ENCODE results near the gene ZFPL1. TPM values are rescaled to one million over a fixed set of nuclear protein-coding genes. Genes with fewer than 3 reads are reported as not detected.
A peak's percentile ranks its signal among the peaks of the same experiment; 100 is the strongest.
"Not testable (repeated sequence)": the region's sequence is repeated elsewhere in the genome, so short reads cannot be mapped to it uniquely, and the experiment has no call there.

The ZFPL1 gene
- total RNA-seq, 1 experiment from 2014 or later, result 40.5 TPM

DNA sequence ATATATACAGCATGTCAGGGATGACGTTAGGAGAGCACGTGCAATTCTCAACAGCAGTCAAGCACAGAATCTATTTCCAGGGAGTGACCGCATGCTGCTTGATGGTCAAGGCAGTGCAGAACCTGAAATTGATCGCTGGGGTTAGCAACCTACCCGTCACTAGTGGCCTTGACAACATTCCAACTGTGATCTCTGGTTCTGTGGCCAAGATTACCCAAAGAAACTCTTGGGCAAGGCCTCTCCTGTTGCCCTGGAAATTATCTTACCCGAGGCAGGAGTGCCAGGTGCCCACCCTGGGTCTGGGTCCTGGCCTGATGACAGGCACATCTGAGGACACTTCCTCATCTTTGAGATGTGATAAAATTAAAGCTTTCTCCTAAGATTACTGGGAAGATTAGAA lies 29.8 kb downstream of the ZFPL1 start:
- DNase-seq (ENCODE audit: low spot score), result no peak

- no peak for DNase-seq (ENCODE audit: low spot score)
These were observed 30.6 kb downstream of the ZFPL1 start for GRCh38 chr11:65114538-65115171.

DNA sequence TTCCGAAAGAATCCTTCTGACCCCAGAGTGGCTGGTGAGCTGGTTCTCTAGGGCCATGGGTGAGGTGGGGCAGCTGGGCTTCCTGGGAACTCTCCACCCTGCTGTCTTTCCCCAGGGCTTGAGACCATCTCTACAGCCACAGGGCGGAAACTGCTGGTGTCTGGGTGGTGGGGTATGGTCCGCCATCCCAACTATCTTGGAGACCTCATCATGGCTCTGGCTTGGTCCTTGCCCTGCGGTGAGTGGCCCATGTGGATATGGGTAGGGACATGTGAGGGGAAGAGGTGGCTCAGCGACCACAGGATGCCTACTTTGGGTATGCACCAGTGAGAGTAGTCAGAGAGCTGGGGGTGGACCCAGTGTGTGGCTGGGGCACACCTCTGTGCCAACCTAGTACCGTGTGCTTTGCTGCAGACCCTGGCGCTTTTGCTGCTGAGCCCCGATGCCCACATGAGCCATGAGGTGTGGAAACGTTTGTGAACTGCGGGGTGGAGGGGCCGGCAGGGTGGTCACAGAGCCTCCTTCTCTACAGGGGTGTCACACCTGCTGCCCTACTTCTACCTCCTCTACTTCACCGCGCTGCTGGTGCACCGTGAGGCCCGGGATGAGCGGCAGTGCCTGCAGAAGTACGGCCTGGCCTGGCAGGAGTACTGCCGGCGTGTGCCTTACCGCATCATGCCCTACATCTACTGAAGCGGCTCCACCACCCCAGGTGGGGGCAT lies 31.5 kb downstream of the ZFPL1 start:
- no peak for DNase-seq (ENCODE audit: low spot score)

DNA sequence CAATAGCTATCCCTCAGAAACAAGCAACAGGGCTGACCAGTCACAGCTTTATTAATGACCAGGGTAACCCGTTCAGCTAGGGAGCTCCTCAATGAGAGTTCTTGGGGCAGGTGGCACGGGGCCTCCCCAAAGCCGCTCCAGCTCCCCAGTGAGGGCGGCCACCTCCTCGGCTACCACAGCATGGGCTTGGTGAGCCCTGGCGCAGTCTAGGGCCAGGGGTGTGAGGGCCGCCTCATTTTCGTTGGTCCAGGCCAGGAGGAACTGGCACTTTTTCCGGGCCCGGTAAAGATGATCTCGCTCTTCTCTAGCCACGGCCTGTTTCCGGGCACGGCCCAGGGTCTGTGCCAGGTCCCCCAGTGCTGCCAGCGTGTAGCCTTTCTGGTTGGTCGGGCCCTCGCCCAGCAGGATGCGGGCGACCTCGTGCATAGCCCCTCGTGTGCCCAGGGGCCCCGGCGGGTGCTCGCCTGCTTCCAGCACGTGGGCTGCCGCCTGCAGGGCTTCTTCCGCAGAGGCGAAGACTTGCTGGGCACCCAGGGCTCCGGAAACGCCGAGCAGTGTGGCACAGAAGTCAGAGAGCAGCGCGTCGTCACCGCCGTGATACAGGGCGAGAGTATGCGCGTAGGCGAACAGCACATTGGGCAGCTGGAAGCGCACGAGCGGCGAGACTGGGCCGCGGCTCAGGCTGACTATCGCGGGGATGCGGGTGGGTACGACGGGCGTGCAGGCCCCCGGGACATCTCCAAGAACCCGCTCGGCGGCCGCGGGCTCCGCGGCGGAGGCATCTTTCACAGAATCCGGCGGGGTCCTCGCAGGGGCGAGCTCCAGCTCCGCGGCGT lies 32.6 kb downstream of the ZFPL1 start:
- no peak for DNase-seq (ENCODE audit: low spot score)

- peak; percentile 96 for DNase-seq (ENCODE audit: low spot score)
These were observed 33.4 kb downstream of the ZFPL1 start, which contains the start of gene ZNHIT2 for GRCh38 chr11:65117206-65118096. TSS of gene ZNHIT2 (minus strand) at chr11:65117701. CDS start at chr11:65117653, 48 bp downstream.

GRCh38 chr11:65118097-65118837 lies 34.2 kb downstream of the ZFPL1 start:
- no peak for DNase-seq (ENCODE audit: low spot score)

DNA sequence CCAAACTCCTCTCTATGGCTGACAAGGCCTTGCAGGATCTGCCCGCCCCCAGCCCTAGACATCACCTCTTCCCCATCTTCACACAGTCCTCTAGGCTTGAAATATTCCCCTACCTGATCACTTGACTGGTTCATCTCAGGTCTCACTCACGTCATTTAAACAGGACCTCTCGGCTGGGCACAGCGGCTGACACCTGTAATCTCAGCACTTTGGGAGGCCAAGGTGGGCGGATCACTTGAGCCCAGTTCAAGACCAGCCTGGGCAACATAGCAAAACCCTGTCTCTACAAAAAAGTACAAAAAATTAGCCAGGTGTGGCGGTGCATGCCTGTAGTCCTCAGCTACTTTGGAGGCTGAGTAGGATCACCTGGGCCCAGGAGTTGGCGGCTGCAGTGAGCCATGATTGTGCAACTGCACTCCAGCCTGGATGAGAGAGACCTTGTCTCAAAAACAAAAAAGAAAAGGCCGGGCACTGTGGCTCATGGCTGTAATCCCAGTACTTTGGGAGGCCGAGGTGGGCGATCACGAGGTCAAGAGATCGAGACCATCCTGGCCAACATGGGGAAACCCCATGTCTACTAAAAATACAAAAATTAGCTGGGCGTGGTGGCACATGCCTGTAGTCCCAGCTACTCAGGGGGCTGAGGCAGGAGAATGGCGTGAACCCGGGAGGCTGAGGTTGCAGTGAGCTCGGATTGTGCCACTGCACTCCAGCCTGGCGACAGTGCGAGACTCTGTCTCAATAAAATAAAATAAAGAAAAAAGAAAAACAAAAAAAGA lies 35.1 kb downstream of the ZFPL1 start:
- not testable (repeated sequence) for DNase-seq (ENCODE audit: low spot score)

DNA sequence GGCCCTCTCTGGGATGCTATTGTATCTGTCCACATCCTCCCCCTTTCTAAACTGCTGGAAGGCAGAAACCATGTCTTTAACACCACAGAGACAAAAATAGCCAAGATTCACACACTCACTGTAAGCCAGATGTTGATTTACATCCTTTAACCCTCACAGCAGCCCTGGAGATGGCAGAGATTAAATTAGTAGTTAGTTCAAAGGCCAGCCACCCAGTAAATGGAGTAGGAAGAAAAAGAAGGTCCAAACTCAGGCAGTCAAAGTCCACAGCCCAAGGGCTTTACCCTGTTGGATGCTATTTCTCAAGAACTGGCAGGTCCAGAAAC lies 35.6 kb downstream of the ZFPL1 start:
- DNase-seq (ENCODE audit: low spot score), result no peak

GRCh38 chr11:65120831-65121230 lies 36.8 kb downstream of the ZFPL1 start:
- DNase-seq (ENCODE audit: low spot score), result no peak

- DNase-seq (ENCODE audit: low spot score), result no peak
These were observed 37.4 kb downstream of the ZFPL1 start for GRCh38 chr11:65121447-65121864.

DNA sequence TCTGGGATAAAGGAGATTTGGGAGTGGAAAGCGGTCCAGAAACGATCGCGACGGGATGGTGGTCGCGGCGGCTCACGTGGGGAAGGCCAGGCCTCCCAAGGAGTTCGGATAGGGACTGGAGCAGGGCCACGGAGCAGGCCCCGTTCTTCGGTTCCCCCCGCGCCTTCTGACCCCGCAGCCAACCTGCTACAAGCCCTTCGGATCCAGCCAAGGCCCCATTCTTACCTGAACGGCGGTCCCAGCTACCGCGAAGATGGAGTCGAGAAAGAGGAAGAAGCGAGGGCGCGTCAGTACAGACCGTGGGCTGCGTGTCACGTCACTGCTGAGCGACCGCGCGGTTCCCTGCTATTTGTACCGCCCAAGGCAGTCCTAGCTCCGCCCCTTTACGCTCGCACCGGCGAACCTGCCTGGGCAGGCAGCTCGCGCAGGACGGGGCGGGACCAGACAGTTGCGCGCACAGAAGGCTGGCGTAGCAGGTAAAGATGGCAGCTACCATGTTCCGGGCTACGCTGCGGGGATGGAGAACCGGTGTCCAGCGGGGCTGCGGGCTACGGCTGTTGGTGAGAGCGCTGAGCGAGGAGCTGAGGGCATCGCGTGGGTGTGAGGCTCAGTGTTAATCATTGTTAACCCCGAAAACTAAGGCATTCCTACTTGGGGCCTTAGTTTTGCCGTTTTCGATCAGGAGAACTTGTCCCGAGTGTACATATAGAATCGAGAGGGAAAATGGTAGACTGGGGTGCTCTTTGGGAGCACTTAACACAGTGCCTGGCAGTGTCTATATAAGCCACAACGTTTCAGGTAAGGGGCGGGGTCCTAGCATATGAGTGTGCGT lies 38.1 kb downstream of the ZFPL1 start, which contains the start of the genes FAU and MRPL49:
FAU (minus strand) TSS at position 270 of the 832 bp plus-strand sequence. CDS start 321 bp downstream, outside the sequence.
MRPL49 (plus strand) TSS at position 457 of the 832 bp plus-strand sequence; CDS start at position 483, 26 bp downstream.
- peak; percentile 98 for DNase-seq (ENCODE audit: low spot score)

- DNase-seq (ENCODE audit: low spot score), result no peak
These were observed 40.6 kb downstream of the ZFPL1 start for GRCh38 chr11:65124480-65125196.

DNA sequence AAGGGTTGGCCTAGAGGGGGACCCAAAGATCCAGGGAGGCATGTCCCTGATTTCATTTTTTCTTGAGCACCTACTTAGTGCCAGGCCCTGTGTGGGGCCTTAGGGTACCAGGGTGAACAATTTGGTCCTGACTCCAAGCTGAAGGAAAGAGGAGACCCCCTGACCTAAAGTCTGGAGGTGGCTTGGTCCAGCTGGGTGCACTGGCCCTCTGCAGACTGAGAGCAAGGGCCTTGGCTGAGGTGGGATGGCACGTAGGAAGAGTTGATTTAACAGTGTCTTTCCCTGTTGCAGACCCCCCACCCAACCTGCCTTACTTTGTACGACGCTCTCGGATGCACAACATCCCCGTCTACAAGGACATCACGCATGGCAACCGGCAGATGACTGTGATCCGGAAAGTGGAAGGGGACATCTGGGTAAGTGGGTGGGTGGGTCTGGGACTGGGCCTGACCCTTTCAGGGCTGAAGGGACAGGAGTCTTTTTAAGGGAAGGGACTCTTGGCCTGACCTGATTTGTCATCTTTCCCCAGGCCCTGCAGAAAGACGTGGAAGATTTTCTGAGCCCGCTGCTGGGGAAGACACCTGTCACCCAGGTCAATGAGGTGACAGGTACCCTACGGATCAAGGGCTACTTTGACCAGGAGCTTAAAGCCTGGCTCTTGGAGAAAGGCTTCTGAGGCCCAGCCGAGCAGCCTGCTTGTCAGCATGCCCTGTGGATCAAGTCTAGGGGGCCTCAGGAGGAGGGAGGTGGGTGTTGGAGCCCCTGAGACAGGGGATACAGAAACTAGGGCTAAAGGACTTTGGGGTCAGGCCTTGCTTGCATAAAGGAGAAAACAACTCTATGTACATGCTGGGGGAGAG lies 41.4 kb downstream of the ZFPL1 start:
- no peak for DNase-seq (ENCODE audit: low spot score)

- DNase-seq (ENCODE audit: low spot score), result no peak
These were observed 42.7 kb downstream of the ZFPL1 start for GRCh38 chr11:65126624-65127274.

GRCh38 chr11:65127473-65128181 lies 43.6 kb downstream of the ZFPL1 start:
- no peak for DNase-seq (ENCODE audit: low spot score)
